NCI-H2081 treated with DMSO at 0.1 percent for 48 hours (cell line): ENCODE data around the gene LIM2.

Experiments used
- DNase-seq: peaks from one replicate; lab custom pipeline; 2025; lab: John Stamatoyannopoulos, UW

Gene LIM2

DNA sequence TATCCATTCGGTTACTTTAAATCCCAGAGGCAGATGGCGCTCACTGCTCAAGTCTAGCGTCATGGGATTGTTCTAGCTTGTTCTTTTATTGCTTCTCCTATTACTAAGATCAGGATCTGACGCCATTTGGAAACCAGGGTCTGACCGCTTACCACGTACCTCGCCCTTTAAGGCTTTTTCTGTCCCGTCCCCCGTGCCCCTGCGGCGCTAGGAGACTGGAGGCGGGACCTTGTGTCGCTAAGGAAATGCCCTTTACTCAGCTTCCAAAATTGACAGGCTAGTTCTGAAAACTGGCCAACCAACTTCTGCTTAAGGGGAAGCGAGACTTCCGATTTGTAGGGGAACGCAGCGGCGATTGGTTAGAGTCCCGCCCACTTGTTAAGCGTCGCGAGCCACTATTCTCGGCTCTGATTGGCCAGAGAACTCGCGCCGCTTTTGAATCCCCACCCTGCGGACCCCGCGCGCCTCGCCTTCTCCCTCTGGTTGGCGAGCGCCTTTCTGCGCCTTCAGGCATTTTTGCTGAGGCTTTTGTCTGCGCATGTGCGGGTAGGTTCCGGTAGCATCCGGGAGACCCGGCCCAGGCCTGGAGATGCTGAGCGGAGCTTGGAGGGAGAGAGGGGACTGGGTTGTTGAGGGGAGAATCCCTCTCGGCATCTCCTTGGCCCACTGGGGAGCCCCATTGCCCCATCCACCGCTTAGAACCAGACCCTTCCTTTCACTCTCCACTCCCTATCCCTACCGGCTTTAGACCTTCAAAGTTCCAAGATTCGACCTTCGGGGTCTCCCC lies 6.5 kb upstream of the LIM2 start:
- DNase-seq: no peak

DNA sequence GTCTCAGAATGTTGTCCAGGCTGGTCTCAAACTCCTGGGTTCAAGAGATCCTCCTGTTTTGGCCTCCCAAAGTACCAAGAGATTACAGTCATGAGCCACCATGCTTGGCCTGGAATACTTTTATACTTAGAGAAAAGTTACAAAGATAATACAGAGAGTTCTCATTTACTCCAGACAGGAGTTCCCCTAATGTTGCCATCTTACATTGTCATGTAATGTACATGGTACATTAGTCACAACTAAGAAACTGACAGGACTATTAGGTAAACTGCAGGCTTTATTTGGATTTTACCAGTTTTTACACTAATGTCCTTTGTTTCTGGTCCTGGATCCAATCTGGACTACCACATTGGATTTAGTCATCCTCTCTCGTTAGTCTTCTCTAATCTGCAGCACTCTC lies 4.9 kb upstream of the LIM2 start:
- DNase-seq: no peak

DNA sequence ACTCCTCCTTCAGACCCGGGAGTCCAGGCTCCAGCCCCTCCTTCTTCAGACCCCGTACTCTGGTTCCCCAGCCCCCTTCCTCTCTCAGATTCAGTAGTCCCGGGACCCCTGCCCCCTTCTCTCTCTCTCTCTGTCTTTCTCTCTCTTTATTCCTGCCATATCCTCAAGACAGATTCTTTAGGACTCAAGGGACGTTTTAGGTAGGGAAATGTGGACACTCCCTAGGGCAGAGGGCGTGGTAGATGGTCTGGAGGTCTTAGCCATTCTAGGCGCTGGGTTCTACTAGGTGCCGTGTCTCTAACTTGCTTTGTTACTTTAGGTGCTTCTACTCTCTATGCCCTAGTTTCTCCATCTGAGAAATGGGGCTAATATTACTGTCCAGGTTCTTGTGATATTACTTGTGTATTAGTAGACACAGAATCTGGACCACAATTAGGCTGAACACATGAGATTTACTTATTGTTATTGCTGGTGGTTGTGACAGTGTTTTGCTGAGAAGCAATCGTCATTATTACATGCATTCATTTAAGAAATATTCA lies 3.4 kb upstream of the LIM2 start:
- no peak for DNase-seq

DNA sequence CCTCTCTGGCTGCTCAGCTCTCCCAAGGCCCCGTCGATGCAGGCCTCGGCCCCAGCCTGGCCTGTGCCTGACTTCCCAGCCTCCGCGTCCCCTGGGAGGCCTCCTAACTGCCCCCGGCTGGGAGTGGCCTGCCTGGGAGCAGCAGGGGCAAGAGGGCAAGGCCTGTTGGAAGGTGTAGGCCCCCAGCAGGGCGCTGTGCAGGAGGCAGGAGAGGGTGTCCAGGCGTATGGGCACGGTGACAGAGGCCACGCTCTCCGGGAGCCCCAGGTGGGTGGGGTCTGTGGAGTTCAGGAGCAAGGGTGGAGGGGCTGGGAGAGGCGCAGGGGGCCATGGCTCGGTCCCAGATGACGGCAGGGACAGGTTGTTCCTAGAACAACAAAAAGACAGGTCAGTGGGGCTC lies 1.4 kb upstream of the LIM2 start:
- DNase-seq: no peak

DNA sequence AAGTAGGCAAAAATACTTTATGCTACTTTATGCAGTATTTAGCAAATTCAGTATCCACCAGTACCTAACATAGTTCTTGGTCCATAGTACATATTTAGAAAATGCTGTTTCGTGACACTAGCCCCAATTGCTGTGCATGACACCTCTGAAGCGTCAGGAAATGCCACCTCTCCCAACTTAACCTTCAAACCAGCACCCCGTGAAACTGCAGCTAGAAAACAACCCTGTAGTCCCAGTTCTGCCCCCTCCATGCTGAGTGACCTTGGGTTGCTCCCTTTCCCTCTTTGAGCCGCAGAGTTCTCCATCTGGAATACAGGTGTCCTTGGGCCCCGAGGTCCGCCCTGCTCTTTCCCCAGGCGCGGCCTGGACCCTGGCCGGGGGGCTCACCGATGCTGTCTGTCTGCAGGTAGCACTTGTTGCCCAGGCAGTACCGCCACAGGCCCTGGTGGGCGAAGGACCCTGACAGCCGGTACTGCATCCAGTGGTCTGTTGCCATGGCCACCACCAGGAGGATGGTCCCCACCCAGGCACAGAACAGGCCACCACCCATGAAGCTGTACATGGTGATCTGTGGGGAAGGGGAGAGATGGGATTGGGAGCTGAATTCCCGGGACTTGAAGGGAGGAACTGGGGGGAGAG lies 773 bp downstream of the LIM2 start:
- DNase-seq: no peak

DNA sequence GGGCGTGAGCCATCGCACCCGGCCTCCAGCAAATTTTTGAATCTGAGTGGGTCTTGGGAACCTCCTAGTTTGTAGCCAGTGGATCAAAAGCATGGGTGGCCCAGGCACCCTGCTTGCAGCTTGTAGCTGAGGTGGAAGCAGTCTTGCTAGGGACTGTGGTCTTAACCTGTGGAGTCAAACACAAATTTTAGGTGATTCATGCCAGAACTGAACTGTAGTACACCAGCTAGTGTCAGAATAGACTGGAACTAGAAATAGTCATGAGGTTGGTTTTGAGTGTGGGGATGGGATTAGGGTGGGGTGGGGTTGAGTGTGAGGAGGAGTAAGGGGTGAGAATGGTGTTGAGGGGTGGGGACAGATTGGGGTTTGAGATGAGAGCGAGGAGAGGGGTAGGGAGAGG lies 5.8 kb downstream of the LIM2 start:
- no peak for DNase-seq

DNA sequence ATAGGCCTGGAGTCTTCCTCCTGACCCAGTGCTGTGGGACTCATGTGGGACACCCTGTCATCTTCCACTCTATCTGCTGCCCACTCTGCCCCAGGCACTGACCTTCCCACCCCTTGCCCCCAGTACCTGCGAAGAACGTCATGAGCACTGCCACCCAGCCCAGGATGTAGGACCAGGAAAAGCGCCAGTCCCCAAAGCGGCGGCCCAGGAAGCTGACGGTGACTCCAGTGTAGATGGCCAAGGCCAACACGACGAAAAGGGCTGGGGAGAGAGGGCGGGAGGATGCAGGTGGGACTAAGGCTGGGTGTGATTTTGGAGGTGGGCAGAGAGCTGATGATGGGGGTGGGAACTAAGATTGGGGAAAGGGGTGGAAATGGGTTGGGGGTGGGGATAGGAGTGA lies 7.4 kb downstream of the LIM2 start:
- DNase-seq: no peak

DNA sequence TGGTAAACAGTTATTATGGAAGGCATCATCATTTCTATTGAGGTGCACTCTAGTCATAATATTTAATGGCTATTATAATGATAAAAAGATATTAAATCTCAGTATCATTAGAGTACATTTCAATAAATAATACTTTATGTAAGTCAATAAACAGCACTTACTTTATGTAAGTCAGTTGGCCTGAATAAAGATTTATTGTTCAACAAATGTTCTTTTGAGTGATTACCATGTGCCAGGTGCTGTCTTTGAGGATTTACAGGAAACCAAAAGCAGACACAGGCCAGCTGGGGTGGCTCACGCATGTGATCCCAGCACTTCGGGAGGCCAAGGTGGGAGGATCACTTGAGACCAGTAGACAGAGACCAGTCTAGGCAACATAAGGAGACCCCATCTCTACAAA lies 10.4 kb downstream of the LIM2 start:
- DNase-seq: no peak

DNA sequence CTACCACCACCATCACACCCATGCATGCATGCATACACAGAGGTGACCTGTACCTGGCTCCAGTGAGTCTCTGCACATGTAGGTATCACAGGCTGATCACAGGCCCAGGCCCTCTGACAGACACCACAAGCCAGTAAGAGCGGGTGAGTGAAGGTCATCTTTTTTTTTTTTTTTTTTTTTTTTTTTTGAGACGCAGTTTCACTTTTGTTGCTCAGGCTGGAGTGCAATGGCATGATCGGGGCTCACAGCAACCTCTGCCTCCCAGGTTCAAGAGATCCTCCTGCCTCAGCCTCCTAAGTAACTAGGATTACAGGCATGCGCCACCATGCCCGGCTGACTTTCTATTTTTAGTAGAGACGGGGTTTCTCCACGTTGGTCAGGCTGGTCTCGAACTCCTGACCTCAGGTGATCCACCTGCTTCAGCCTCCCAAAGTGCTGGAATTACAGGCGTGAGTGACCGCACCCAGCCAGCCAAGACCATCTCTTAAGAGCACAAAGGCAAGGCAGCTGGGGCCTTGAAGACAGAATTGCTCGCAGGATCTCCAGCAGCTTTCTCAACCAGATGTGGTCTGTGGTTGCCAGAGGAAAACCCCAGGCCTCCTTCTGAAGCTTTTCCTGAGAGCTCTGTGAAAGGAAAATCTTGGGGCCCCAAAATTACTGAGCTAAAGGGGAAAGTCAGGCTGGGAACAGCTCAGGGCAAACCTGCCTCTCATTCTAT lies 12.1 kb downstream of the LIM2 start:
- DNase-seq: no peak

DNA sequence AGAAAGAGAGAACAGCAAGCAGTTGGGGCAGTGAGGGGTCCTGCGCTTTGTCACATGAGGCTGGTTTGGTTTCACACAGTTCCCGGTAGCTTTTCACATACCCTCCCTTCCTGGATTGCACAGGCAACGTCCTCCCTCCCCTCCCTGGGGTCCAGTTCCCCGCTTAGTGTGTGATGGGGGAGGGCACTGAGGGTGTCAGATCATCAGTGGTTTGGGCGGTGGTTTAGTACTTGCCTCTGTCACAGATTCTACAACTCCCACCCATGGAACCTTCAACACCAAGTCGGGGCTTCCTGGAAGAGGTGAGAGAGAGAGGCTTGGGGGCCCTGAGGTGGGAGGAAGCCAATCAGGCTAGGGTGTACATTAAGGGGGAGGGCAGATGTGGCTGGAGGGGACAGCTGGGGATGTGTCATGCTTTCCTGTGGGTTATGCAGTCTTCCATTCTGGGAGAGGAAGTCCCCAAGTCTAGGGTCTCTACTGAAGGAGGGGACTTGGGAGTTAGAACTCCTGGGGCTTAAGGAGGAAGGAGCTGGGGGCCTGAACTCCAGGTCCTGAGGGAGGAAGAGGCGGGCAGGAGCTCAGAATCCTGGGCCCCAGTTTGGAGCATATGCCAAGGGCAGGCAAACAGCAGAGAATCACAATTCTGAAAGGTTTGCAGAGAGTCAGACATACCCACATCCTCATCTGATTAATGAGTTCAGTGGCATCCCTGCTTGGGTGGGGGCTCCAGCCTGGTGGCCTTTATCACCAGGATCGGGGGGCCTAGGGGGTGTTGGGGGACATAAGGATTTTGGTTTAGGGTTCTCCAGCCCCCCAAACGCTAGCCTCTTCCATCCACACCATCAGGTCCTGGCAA lies 14.9 kb downstream of the LIM2 start, which contains the start of gene NKG7:
TSS of gene NKG7 (minus strand) at position 6 of the 856 bp plus-strand sequence. CDS start 119 bp downstream, outside the sequence.
- no peak for DNase-seq

DNA sequence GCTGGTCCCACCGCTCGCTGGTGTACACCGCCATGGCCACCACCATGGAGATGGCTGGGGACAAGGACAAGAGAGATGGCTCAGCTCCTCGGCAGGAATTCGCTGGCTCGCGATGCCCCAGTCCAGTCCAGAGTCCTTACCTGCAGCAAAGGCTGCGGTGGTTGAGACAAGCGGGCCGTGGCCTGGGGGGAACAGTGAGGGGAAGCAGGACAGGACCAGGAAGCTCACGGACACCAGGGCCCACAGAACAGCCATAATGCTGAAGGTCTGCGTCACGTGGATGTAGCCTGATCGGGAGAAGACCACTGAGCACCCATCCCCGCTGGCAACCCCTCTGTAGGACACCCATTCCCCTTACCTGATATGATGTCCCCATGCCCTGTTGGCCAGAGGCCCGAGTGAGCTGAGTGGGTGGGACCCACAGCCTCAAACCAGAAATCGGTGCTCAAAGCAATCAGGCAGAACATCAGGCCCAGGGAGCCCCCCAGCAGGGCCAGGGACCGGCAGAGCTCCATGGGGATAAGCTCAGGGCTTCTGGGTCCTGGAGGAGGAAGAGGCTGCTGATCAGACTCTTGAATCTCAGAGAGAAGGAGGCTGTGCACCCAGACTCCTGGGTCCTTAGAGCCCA lies 15.6 kb downstream of the LIM2 start:
- no peak for DNase-seq

DNA sequence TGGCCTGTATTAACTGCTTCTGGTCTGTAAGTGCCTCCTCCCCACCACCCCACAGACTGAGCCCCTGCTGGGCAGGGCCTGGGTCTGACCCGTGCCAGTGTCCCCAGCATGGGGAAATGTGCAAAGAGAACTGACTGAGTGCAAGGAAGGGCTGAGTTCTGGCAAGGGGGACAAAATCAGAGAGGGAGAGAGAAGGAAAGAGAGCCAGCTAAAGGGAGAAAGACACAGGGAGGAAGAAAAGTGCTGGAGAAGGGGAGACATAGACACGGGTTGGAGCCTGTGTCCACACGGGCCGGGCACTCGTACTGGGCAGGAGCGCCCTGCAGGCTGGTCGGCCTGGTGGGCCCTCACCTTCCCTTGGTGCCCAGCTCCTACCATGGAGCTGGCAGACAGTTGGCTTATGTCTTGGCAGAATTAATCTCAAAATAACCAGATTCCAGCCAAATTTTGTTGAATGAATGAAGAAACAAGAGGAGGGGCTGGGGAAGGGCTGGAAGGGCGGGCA lies 16.5 kb downstream of the LIM2 start:
- DNase-seq: no peak

DNA sequence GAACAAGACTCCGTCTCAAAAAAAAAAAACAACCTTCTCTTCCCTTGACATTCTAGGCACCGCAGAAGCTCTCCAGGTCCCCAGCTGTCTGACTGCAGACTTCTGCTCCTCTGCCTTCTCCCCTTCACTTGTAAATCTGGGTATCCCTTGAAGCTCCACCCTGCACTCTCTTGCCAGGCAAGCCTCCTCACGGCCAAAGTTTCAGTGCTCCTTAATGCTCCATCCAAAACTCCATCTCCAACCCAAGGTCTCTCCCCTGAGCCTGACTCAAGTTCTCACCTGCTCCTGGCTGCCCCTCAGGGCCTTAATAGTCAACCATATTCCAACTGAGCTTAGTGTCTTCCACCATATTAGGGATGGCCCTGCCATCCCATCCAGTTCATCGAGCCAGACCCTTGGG lies 17.5 kb downstream of the LIM2 start:
- DNase-seq: no peak

DNA sequence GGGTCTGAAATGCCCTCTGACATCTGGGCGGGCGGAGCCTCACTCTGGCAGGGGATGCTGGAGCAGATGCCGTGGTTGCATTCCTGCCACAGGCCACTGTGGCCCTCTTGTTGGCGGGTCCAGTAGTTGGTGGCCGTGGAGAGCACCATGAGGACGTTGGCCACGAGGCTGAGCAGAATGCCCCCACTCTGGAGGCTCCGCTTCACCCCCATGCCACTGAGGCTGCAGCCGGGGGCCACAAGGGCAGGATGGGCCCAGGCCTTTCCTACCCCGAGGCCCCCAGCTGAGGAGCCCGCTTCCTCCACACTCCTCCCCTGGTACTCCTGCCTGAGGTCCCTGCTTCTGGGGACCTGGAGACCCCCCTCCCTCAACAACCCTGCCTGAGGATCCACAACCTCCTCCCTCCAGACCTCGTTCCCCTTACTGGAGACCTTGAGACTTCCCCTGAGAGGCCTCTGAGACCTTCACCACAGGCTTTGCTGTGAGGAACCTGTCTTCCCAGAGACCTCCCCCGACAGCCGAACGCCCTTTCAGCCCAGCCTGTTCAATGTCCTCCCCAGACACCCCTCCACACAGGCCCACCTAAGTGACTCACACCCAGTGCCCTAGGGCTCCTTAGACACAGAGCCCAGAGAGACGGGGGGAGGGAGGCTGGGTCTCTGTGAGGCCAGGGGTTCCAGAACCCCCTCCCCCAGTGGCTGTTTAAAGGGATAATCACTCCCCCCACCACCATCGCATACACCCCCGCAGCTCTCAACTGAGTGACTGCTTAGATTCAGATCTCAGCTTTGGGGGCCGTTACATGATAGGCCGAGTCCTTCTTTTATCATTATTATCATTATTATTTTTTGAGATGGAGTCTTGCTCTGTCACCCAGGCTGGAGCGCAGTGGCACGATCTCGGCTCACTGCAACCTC lies 19.1 kb downstream of the LIM2 start, which contains the start of gene CLDND2:
TSS of gene CLDND2 (minus strand) at position 638 of the 917 bp plus-strand sequence. CDS start at position 212, 426 bp downstream.
- DNase-seq: no peak

DNA sequence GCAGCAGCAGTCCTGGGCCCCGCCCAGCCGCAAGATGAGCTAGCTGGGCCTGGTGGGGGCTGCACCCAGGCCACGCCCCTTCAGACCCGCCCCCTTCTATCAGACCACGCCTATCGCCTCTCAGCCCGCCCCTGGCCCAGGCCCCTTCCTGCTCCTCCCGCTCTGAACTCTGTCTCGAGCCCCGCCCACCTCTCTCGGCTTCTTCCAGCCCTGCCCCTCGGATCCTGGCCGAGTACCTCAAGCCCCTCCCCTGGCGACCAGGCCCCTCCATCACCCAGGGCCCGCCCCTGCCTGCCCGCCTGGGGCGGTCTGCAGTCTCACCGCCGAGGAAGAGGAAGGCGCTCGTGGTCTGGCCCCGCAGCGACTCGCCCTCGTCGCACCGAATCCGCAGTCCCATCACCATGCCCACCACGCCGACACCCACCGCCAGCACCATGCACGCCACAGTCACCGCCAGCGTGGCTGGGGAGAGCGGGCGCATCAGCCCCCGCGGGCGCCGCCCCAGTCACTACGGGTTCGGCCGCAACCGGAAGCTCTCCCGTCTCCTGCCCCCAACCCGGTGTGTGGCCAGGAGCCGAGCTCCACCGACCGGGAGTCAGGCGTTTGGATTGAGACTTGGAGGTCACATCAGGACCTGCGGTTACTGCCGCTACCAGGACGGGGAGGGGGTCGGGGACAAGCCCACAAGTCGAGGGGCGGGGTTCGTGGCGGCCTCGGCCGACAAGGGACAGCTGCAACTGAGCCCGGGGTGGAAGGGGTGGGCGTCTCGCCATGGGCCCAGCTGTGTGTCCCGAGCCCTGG lies 20.0 kb downstream of the LIM2 start:
- no peak for DNase-seq

DNA sequence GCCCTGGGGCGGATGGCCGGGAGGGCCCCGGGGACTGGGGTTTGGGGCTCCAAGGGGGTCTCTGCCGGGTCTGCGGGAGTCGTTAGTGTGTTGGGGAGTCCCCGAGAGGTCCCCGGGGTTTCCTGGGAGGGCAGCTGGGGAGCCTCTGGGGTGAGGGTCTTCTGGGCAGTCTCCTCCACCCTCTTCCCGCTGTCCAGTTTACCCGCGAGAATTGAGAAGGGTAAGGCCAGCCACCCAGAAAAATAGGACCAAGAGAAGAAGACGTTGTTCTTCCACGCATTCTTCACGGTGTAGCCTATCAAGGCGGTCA lies 20.6 kb downstream of the LIM2 start:
- no peak for DNase-seq

DNA sequence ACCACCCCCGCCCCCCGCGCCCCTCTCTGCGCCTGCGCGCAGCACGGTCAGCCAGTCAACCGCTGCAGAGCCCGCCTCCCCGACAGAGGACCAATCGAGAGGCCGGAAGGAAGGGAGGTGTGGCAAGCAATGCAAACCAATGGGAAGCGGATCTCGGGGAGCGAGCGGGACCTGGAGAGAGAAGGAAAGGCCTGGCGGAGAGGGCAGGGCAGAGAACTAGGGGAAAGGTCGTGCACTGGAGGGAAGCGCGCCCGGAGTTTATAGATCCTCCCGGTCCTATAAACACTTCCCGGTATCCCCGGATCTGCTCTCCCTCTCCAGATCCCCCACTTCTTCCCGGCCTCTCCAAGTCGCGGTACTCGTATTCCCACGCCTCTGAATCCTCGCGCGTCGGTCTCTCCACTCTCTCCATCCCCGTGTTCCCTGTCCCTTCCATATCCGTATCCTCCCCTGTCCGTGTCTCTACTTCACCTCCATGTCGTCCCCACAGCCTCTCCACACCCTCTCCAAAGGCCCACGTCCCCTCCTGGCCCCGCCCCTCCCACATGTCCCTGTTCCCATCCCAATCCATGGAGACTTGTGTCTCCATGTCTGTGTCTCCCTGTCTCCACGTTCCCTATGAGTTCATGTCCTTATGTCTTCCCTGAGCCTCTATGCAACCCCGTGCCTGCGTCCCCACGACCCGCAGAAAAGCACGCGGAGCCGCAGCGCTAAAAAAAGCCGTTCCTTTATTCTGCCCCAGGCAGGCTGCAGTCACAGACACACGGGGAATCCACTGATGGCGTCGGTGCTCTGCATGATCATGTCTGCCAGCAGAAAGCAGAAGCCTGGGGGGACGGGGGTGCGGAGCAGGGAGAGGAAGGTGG lies 21.2 kb downstream of the LIM2 start:
- DNase-seq: no peak

DNA sequence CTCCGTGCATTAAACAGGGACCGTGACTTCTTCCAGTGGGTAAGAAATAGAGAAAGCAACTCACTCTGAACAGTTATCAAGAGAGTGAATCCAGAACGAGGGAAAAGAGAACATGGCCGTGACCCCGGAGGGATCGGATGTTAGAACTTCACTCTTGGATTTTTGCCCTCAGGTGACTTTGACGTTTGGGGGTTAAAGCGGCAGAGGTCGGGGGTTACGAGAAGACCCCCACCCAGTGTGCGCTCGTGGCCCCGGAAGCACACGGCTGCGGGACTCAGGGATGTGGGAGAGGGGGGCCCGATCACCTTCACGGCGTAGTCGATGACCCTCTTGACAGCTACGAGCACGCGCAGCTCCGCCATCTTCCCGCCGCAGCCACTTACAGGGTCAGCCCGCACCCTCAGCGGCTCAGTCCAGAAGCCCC lies 21.8 kb downstream of the LIM2 start, which contains the start of gene ETFB:
TSS of gene ETFB (minus strand) at position 424 of the 424 bp plus-strand sequence. CDS start at position 362, 62 bp downstream.
- DNase-seq: no peak
